Stimulated activated CD8-positive, alpha-beta memory T cell treated with anti-CD3 and anti-CD28 coated beads, Interleukin-7, amount 100 ng/mL, for 4 hours (primary cell): ENCODE measurements around the gene ODAD3.
A peak's percentile ranks its signal among the peaks of the same experiment; 100 is the strongest.
"Not testable (repeated sequence)": the region's sequence is repeated elsewhere in the genome, so short reads cannot be mapped to it uniquely, and the experiment has no call there.

ENCODE experiments used
- DNase-seq, 2 donors: peaks; one replicate each; pipeline ENCODE4 v3.0.0-alpha.2; 2020; ENCODE audit warnings: low read depth in 2 of 2

The ODAD3 gene

DNA sequence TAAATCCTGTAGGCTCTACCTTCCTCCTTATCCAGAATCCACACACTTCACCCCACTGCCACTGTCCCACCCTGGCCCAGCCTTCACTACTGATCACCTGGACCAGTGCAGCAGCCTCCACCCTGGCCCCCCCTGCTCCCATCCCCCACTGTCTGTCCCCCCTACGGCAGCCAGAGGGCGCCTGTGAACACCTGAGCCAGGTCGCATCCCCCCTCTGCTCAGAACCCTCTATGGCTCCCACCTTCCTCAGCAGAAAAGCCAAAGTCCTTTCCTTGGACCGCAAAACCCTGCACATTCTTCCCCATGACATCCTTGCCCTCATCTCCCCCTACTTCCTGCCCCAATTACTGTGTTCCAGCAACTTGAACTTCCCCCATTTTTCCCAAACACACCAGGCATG lies 25.3 kb upstream of the ODAD3 start:
- no peak for DNase-seq

GRCh38 chr19:11458912-11459311 lies 24.0 kb upstream of the ODAD3 start:
- not testable (repeated sequence) for DNase-seq

DNA sequence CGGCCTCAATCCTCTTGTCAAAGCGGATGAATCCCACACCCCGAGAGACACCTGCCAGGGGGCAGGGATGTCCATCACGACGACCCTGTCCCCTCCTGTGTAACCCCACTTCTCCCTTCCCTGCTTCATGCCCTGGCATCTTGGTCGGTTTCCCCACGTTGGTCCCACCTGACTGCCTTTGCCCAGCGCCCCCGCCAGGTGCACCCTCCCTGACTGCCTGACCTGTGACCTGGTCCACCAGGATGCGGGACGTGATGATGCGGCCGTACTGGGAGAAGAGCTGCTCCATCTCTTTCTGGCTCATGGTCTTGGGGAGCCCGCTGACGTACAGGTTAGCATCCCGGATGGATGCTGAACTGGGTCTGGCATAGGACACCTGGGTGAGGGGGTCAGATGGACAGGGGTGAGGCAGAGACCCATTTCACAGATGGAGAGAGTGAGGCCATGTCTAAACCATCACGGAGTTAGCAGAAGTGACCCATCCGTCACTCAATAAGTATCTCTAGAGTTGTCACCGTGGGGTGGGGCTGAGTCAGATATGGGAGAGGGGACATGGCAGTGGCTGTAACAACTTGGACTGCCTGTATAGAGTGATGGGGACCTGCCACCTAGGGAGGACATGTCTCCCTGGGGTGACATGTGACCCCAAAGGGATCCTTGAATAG lies 23.4 kb upstream of the ODAD3 start:
- no peak for DNase-seq

GRCh38 chr19:11457831-11458230 lies 22.9 kb upstream of the ODAD3 start:
- no peak for DNase-seq

DNA sequence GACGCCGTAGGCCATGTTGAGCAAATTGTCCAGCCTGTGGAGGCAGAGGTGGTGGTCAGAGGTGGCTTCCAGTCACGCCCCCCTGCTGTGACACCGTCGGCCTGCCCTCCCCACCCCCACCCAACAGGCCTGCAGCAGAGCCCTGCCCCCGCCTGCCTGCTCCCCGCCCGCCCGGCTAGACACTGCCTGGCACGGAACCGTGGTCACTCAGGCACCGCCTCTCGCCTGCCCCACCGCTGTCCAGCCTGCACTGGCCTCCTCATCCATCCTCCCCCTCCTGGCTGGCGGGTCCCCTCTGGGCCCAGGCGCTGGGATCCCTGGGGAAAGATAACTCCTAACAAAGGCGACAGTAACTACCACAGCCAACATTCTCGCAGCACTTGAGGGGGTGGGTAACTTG lies 22.2 kb upstream of the ODAD3 start:
- DNase-seq: no peak

GRCh38 chr19:11456659-11457058 lies 21.7 kb upstream of the ODAD3 start:
- DNase-seq: no peak

DNA sequence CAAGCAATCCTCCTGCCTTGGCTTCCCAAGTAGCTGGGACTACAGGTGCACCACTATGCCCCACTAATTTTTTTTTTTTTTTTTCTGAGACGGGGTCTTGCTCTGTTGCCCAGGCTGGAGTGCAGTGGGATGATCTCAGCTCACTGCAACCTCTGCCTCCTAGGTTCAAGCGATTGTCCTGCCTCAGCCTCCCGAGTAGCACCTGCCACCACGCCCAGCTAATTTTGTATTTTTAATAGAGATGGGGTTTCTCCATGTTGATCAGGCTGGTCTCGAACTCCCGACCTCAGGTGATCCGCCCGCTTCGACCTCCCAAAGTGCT lies 20.3 kb upstream of the ODAD3 start:
- not testable (repeated sequence) for DNase-seq

- no peak for DNase-seq
Observed at GRCh38 chr19:11453468-11454341, 18.8 kb upstream of the ODAD3 start.

DNA sequence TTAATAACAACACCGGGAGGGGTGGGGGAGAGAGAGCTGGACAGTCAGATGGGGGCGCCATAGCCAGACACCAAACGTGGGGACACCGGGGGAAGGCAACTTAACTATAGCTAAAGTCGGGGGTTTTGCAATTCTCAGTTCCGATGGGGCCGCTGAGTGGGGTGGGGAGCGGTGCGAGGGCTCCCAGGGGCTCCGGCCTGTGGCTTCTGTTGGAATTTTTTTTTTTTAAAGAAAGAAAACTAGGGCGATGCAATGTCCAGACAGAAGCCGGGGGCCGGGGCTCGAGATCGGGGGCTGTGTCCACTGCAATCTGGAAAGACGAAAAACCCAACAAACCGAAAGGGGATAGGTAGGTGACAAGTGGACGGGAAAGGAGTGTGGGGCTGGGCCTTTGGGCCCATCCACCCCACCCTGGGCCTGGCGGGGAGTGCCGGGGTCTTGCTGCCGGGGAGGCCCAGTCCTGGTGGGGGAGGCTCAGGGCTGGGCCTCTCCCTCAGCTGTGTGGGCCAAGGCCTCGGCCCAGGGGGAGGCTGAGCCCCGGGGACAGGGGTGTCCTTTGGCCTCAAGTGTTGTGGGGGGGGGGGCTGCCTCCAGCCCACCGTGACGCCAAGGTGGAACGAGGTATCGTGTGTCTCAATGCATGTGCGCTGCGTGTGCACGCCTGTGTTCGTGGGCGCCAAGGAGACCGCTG lies 17.8 kb upstream of the ODAD3 start:
- DNase-seq: no peak

DNA sequence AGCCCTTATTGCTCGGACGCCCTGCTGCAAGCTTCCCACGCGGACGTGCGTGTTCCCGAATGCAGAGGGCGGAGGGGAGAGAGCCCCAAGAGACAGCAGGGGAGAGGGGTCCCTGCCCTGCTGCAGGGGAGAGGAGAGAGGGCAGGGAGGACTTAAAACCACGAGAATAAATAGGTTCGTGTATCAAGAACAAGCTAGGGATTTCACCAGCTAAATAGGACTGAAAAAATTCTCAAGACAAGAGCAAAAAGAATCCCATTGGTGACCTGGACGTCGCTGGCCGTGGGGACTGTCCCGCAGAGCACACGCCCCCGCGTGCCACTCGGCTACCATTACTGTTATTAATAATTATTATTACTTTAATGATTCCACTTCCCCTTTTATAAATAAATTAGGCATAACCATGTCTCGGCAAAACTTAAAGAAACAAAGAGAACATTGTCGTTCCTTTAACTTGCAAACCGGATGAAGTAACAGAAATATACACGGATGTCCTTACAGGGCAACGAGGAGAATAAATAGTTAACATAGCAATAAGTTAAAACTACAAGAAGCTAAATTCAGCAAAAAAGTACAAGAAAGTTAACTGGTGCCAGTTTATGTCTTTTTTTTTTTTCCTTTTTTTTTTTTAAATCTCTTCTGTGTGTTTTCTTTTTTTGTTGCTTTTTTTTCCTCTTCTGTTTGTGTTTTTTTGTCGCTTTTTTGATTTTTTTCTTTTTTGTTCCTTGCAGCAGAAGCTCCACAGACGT lies 17.1 kb upstream of the ODAD3 start:
- DNase-seq: no peak

- DNase-seq: no peak
Observed at GRCh38 chr19:11451327-11451870, 16.5 kb upstream of the ODAD3 start.

- DNase-seq: no peak
Observed at GRCh38 chr19:11450570-11451326, 15.8 kb upstream of the ODAD3 start.

- no peak for DNase-seq
Observed at GRCh38 chr19:11448923-11449554, 14.1 kb upstream of the ODAD3 start.

GRCh38 chr19:11448410-11448809 lies 13.5 kb upstream of the ODAD3 start:
- no peak for DNase-seq

- DNase-seq: no peak
Observed at GRCh38 chr19:11447347-11448262, 12.7 kb upstream of the ODAD3 start.

GRCh38 chr19:11446652-11447301 lies 11.9 kb upstream of the ODAD3 start:
- peak in 1 of 2 donors; percentile 12 for DNase-seq

GRCh38 chr19:11446271-11446651 lies 11.3 kb upstream of the ODAD3 start:
- DNase-seq: no peak

DNA sequence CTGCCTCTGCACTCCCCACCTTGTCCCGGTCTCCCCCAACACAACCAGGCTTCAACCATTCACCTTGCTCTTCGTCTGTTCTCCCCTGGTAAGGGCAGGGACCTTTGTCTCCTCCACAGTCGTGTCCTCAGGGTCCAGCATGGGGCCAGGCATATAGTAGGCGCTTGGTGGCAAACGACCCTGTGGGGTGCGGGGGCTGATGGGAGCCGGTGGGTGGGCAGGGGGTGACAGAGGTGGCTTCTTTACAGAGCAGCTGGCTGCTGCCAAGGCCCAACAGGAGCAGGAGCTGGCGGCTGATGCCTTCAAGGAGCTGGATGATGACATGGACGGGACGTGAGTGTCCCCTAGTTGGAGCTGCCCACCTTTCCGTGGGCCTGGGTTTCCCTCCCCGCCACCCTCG lies 10.2 kb upstream of the ODAD3 start:
- DNase-seq: no peak

DNA sequence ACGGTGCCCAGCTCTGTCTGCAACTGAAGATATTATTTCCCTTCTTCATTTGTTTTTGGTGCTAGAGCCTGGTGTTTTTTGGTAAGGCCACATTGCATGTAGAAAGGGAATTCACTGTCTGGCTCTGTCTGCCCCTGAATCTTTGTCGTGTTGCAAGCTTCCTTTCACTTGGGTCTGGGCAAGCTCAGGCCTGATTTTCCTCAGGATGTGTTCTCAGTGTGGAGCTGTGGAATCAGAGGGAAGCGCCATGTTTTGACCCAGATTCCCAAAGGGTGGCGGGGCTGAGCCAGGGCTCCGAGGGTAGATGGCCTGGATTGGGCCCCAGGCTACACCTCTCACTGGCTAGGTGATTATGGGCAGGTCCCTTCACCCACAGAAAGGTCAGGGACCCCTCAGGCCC lies 9.1 kb upstream of the ODAD3 start:
- DNase-seq: no peak
